Large intestine (tissue), 3 donors: ENCODE results near the gene SMG6. TPM values are rescaled to one million over a fixed set of nuclear protein-coding genes. Genes with fewer than 3 reads are reported as not detected.

ENCODE experiments used
- DNase-seq, 2 donors: peaks; one replicate each; pipeline versions ENCODE4 v3.0.0 to v3.0.0-alpha.2; 2013
- H3K27ac ChIP-seq: one replicate; pipeline ENCODE4 v1.5.1; 2013; ENCODE audit warnings: low read length
- H3K27me3 ChIP-seq: 2 replicates; pipeline ENCODE4 v1.6.1; 2013; ENCODE audit warnings: low read length; ENCODE audit not compliant: control insufficient read depth, insufficient read depth
- H3K36me3 ChIP-seq: 2 replicates; pipeline ENCODE4 v1.6.1; 2013; ENCODE audit warnings: low read length; ENCODE audit not compliant: control insufficient read depth, insufficient read depth
- H3K4me1 ChIP-seq: one replicate; pipeline ENCODE4 v1.6.1; 2013; ENCODE audit warnings: low read length; ENCODE audit not compliant: control insufficient read depth, insufficient read depth
- H3K4me3 ChIP-seq: one replicate; pipeline ENCODE4 v1.5.1; 2013; ENCODE audit warnings: low read length
- H3K9me3 ChIP-seq: one replicate; pipeline ENCODE4 v1.6.1; 2013; ENCODE audit warnings: mild to moderate bottlenecking, low read depth, low read length, moderate library complexity; ENCODE audit not compliant: control insufficient read depth
- WGBS: methylation state at CpG from one replicate; pipeline ENCODE4 v1.1.5; 2013; ENCODE audit warnings: low lambda C conversion rate; ENCODE audit not compliant: insufficient coverage; 5-methylcytosine and 5-hydroxymethylcytosine counted together
- polyA plus RNA-seq: library from polyadenylated mRNA; unstranded; fragments of 120-200 nt; gene quantifications from one replicate; pipeline ENCODE4 v1.2.1, GENCODE V29; 2013

Gene SMG6
- polyA plus RNA-seq, 1 donor, result 18.0 TPM

- WGBS, result no CpG with 5 or more reads among the region's 6 CpGs
- H3K27ac ChIP-seq, result peak overlapping the region; percentile 58
- no peak overlapping the region for H3K4me3 ChIP-seq
- no peaks in the 10 kb centered on the region for H3K9me3 ChIP-seq
- H3K4me1 ChIP-seq, result no peaks in the 10 kb centered on the region
- H3K27me3 ChIP-seq, result no peaks in the 10 kb centered on the region
- H3K36me3 ChIP-seq, result peaks cover 37% of the 10 kb centered on the region
- no peak for DNase-seq
These were observed 112.4 kb downstream of the SMG6 start for GRCh38 chr17:2191227-2191626.

- Histone ChIP-seq H3K36me3 (peaks cover 48% of the 10 kb centered on the region), H3K27ac (peak overlapping the region; percentile 58), H3K4me3 (no peak overlapping the region), H3K4me1 (no peaks in the 10 kb centered on the region), H3K27me3 (no peaks in the 10 kb centered on the region), H3K9me3 (no peaks in the 10 kb centered on the region)
- WGBS, result no CpG with 5 or more reads among the region's 4 CpGs
- no peak for DNase-seq
These were observed 113.6 kb downstream of the SMG6 start for GRCh38 chr17:2190014-2190413.

- H3K4me3 ChIP-seq, result no peak overlapping the region
- no peaks in the 10 kb centered on the region for H3K9me3 ChIP-seq
- WGBS, result 100% methylated on average over 1 of the region's 8 CpGs
- no peaks in the 10 kb centered on the region for H3K27me3 ChIP-seq
- peaks cover 44% of the 10 kb centered on the region for H3K36me3 ChIP-seq
- peak overlapping the region; percentile 34 for H3K27ac ChIP-seq
- no peak for DNase-seq
- H3K4me1 ChIP-seq, result no peaks in the 10 kb centered on the region
These were observed 114.5 kb downstream of the SMG6 start for GRCh38 chr17:2188971-2189630.

GRCh38 chr17:2187758-2188157 lies 115.8 kb downstream of the SMG6 start:
- WGBS, result 80% methylated on average over 2 of the region's 5 CpGs
- DNase-seq, result no peak
- Histone ChIP-seq H3K27me3 (no peaks in the 10 kb centered on the region), H3K4me1 (no peaks in the 10 kb centered on the region), H3K9me3 (no peaks in the 10 kb centered on the region), H3K4me3 (no peak overlapping the region), H3K36me3 (peaks cover 41% of the 10 kb centered on the region), H3K27ac (no peak overlapping the region)

GRCh38 chr17:2186937-2187336 lies 116.6 kb downstream of the SMG6 start:
- DNase-seq, result no peak
- no peak overlapping the region for H3K4me3 ChIP-seq
- WGBS, result 100% methylated on average over 1 of the region's 4 CpGs
- no peaks in the 10 kb centered on the region for H3K27me3 ChIP-seq
- no peak overlapping the region for H3K27ac ChIP-seq
- no peaks in the 10 kb centered on the region for H3K9me3 ChIP-seq
- H3K36me3 ChIP-seq, result peaks cover 44% of the 10 kb centered on the region
- no peaks in the 10 kb centered on the region for H3K4me1 ChIP-seq

GRCh38 chr17:2184993-2185931 lies 118.3 kb downstream of the SMG6 start:
- Histone ChIP-seq H3K27ac (no peak overlapping the region), H3K4me3 (no peak overlapping the region), H3K36me3 (peaks cover 46% of the 10 kb centered on the region), H3K27me3 (no peaks in the 10 kb centered on the region), H3K9me3 (no peaks in the 10 kb centered on the region), H3K4me1 (peaks cover 8% of the 10 kb centered on the region)
- no CpG with 5 or more reads among the region's 19 CpGs for WGBS
- DNase-seq, result no peak

- no peak for DNase-seq
- Histone ChIP-seq H3K27ac (no peak overlapping the region), H3K36me3 (peaks cover 44% of the 10 kb centered on the region)
These were observed 120.2 kb downstream of the SMG6 start for GRCh38 chr17:2183346-2183745.

GRCh38 chr17:2181897-2182448 lies 121.6 kb downstream of the SMG6 start:
- Histone ChIP-seq H3K4me3 (no peak overlapping the region), H3K9me3 (no peaks in the 10 kb centered on the region), H3K27me3 (no peaks in the 10 kb centered on the region), H3K4me1 (peaks cover 31% of the 10 kb centered on the region), H3K36me3 (peaks cover 35% of the 10 kb centered on the region), H3K27ac (peak overlapping the region; percentile 83)
- no CpG with 5 or more reads among the region's 8 CpGs for WGBS
- no peak for DNase-seq

More at GRCh38 chr17:2183346-2183745, 120.2 kb downstream of the SMG6 start:
- Histone ChIP-seq H3K27me3 (no peaks in the 10 kb centered on the region), H3K4me3 (no peak overlapping the region), H3K4me1 (peaks cover 19% of the 10 kb centered on the region), H3K9me3 (no peaks in the 10 kb centered on the region)
- WGBS, result 100% methylated on average over 1 of the region's 5 CpGs

- peak; percentile 39 to 41 for DNase-seq
- H3K36me3 ChIP-seq, result peaks cover 34% of the 10 kb centered on the region
- peaks cover 31% of the 10 kb centered on the region for H3K4me1 ChIP-seq
- H3K27me3 ChIP-seq, result no peaks in the 10 kb centered on the region
- no peak overlapping the region for H3K4me3 ChIP-seq
- peak overlapping the region; percentile 83 for H3K27ac ChIP-seq
- WGBS, result no CpG with 5 or more reads among the region's 13 CpGs
- H3K9me3 ChIP-seq, result no peaks in the 10 kb centered on the region
These were observed 122.2 kb downstream of the SMG6 start for GRCh38 chr17:2181206-2181896.

- no peak for DNase-seq
- H3K4me1 ChIP-seq, result peaks cover 31% of the 10 kb centered on the region
- no peak overlapping the region for H3K4me3 ChIP-seq
- peaks cover 29% of the 10 kb centered on the region for H3K36me3 ChIP-seq
- no CpG with 5 or more reads among the region's 2 CpGs for WGBS
- H3K9me3 ChIP-seq, result no peaks in the 10 kb centered on the region
- H3K27ac ChIP-seq, result peak overlapping the region; percentile 83
- H3K27me3 ChIP-seq, result no peaks in the 10 kb centered on the region
These were observed 122.8 kb downstream of the SMG6 start for GRCh38 chr17:2180768-2181167.
